ACC112 (cell line): ENCODE data around the gene ARHGEF12.

Experiments
- H2AFZ ChIP-seq: fragments of 200-600 bp; sonication (generic); one replicate; pipeline ENCODE4 v1.6.0; 2017; ENCODE audit warnings: antibody characterized with exemption, low read length; ENCODE audit not compliant: unreplicated experiment
- H3K27ac ChIP-seq: fragments of 200-600 bp; sonication (generic); 2 replicates; pipeline ENCODE4 v1.5.1; 2014; ENCODE audit warnings: low read depth, mild to moderate bottlenecking, antibody characterized with exemption, low read length, moderate library complexity
- H3K27me3 ChIP-seq: fragments of 200-600 bp; sonication (generic); 2 replicates; pipeline ENCODE4 v1.6.1; 2014; ENCODE audit warnings: mild to moderate bottlenecking, antibody characterized with exemption, low read length, moderate library complexity, mixed read lengths; ENCODE audit not compliant: insufficient read depth
- H3K36me3 ChIP-seq: fragments of 200-600 bp; sonication (generic); 2 replicates; pipeline ENCODE4 v1.6.1; 2016; ENCODE audit warnings: mild to moderate bottlenecking, antibody characterized with exemption, low read length, moderate library complexity, mixed read lengths; ENCODE audit not compliant: insufficient read depth
- H3K4me1 ChIP-seq: fragments of 200-600 bp; sonication (generic); one replicate; pipeline ENCODE4 v1.6.1; 2016; ENCODE audit warnings: low read length, mixed read lengths; ENCODE audit not compliant: insufficient read depth, unreplicated experiment, control insufficient read depth
- H3K4me3 ChIP-seq: fragments of 200-600 bp; sonication (generic); 2 replicates; pipeline ENCODE4 v1.5.1; 2014; ENCODE audit warnings: mild to moderate bottlenecking, low read depth, low read length
- H3K79me2 ChIP-seq: fragments of 200-600 bp; sonication (generic); one replicate; pipeline ENCODE4 v1.6.0; 2016; ENCODE audit warnings: low read length; ENCODE audit not compliant: control insufficient read depth, unreplicated experiment, insufficient read depth

ARHGEF12 gene

GRCh38 chr11:120425527-120425926 lies 89.3 kb downstream of the ARHGEF12 start:
- H3K27ac ChIP-seq: no peak overlapping the region

GRCh38 chr11:120430146-120430545 lies 93.9 kb downstream of the ARHGEF12 start:
- H3K79me2 ChIP-seq: peaks cover 3% of the 10 kb centered on the region

More at GRCh38 chr11:120425527-120425926, 89.3 kb downstream of the ARHGEF12 start:
- H3K4me3 ChIP-seq: no peak overlapping the region
- no peaks in the 10 kb centered on the region for H3K79me2 ChIP-seq
- H3K27me3 ChIP-seq: no peaks in the 10 kb centered on the region
- H3K36me3 ChIP-seq: peaks cover 24% of the 10 kb centered on the region
- H3K4me1 ChIP-seq: peaks cover 10% of the 10 kb centered on the region
- H2AFZ ChIP-seq: no peak overlapping the region

GRCh38 chr11:120431633-120432032 lies 95.4 kb downstream of the ARHGEF12 start:
- Histone ChIP-seq H3K27me3 (no peaks in the 10 kb centered on the region), H3K79me2 (peaks cover 3% of the 10 kb centered on the region), H3K4me3 (peak overlapping the region; percentile 38), H3K4me1 (peaks cover 24% of the 10 kb centered on the region), H3K36me3 (peaks cover 14% of the 10 kb centered on the region), H2AFZ (peak overlapping the region; percentile 43), H3K27ac (peak overlapping the region; percentile 97)

More at GRCh38 chr11:120430146-120430545, 93.9 kb downstream of the ARHGEF12 start:
- H3K36me3 ChIP-seq: peaks cover 14% of the 10 kb centered on the region
- H3K4me1 ChIP-seq: peaks cover 24% of the 10 kb centered on the region
- no peak overlapping the region for H3K4me3 ChIP-seq
- H2AFZ ChIP-seq: no peak overlapping the region
- H3K27me3 ChIP-seq: no peaks in the 10 kb centered on the region
- H3K27ac ChIP-seq: peak overlapping the region; percentile 97; the same call in 1 of the 2 replicates

- Histone ChIP-seq H3K27ac (peak overlapping the region; percentile 97), H3K36me3 (peaks cover 14% of the 10 kb centered on the region), H3K4me1 (peaks cover 24% of the 10 kb centered on the region), H2AFZ (peak overlapping the region; percentile 43), H3K4me3 (peak overlapping the region; percentile 38), H3K27me3 (no peaks in the 10 kb centered on the region), H3K79me2 (peaks cover 3% of the 10 kb centered on the region)
These were observed 96.1 kb downstream of the ARHGEF12 start for GRCh38 chr11:120432056-120433018.

- no peak overlapping the region for H3K4me3 ChIP-seq
- H2AFZ ChIP-seq: no peak overlapping the region
- H3K36me3 ChIP-seq: peaks cover 12% of the 10 kb centered on the region
These were observed 105.4 kb downstream of the ARHGEF12 start for GRCh38 chr11:120441592-120441991.

GRCh38 chr11:120442031-120442430 lies 105.8 kb downstream of the ARHGEF12 start:
- no peaks in the 10 kb centered on the region for H3K4me1 ChIP-seq
- H3K36me3 ChIP-seq: peaks cover 12% of the 10 kb centered on the region
- H3K79me2 ChIP-seq: peaks cover 2% of the 10 kb centered on the region

More at GRCh38 chr11:120441592-120441991, 105.4 kb downstream of the ARHGEF12 start:
- peaks cover 2% of the 10 kb centered on the region for H3K79me2 ChIP-seq
- H3K4me1 ChIP-seq: no peaks in the 10 kb centered on the region
- H3K27me3 ChIP-seq: no peaks in the 10 kb centered on the region
- no peak overlapping the region for H3K27ac ChIP-seq

GRCh38 chr11:120446802-120447201 lies 110.6 kb downstream of the ARHGEF12 start:
- no peaks in the 10 kb centered on the region for H3K4me1 ChIP-seq
- H3K27ac ChIP-seq: no peak overlapping the region
- no peaks in the 10 kb centered on the region for H3K79me2 ChIP-seq
- no peak overlapping the region for H3K4me3 ChIP-seq
- no peak overlapping the region for H2AFZ ChIP-seq
- H3K27me3 ChIP-seq: no peaks in the 10 kb centered on the region
- peaks cover 39% of the 10 kb centered on the region for H3K36me3 ChIP-seq

More at GRCh38 chr11:120442031-120442430, 105.8 kb downstream of the ARHGEF12 start:
- Histone ChIP-seq H3K27me3 (no peaks in the 10 kb centered on the region), H3K4me3 (no peak overlapping the region), H2AFZ (no peak overlapping the region), H3K27ac (no peak overlapping the region)

GRCh38 chr11:120448240-120448639 lies 112.0 kb downstream of the ARHGEF12 start:
- peaks cover 47% of the 10 kb centered on the region for H3K36me3 ChIP-seq
- H2AFZ ChIP-seq: no peak overlapping the region
- no peaks in the 10 kb centered on the region for H3K79me2 ChIP-seq
- no peaks in the 10 kb centered on the region for H3K27me3 ChIP-seq
- H3K4me1 ChIP-seq: no peaks in the 10 kb centered on the region
- no peak overlapping the region for H3K27ac ChIP-seq
- H3K4me3 ChIP-seq: no peak overlapping the region

GRCh38 chr11:120455487-120455886 lies 119.3 kb downstream of the ARHGEF12 start:
- Histone ChIP-seq H3K4me3 (no peak overlapping the region), H3K27ac (no peak overlapping the region), H3K27me3 (no peaks in the 10 kb centered on the region), H3K79me2 (no peaks in the 10 kb centered on the region), H3K36me3 (peaks cover 60% of the 10 kb centered on the region), H3K4me1 (peaks cover 3% of the 10 kb centered on the region), H2AFZ (no peak overlapping the region)

GRCh38 chr11:120457996-120458395 lies 121.8 kb downstream of the ARHGEF12 start:
- Histone ChIP-seq H3K36me3 (peaks cover 67% of the 10 kb centered on the region), H3K79me2 (no peaks in the 10 kb centered on the region), H2AFZ (no peak overlapping the region), H3K4me1 (peaks cover 3% of the 10 kb centered on the region), H3K27me3 (no peaks in the 10 kb centered on the region), H3K27ac (no peak overlapping the region), H3K4me3 (no peak overlapping the region)

GRCh38 chr11:120462825-120463224 lies 126.6 kb downstream of the ARHGEF12 start:
- H2AFZ ChIP-seq: no peak overlapping the region
- H3K27me3 ChIP-seq: no peaks in the 10 kb centered on the region
- peaks cover 1% of the 10 kb centered on the region for H3K4me1 ChIP-seq
- peaks cover 66% of the 10 kb centered on the region for H3K36me3 ChIP-seq
- no peaks in the 10 kb centered on the region for H3K79me2 ChIP-seq
- no peak overlapping the region for H3K4me3 ChIP-seq
- no peak overlapping the region for H3K27ac ChIP-seq
